GM23338 (cell line): ENCODE results near the gene HTRA1. TPM values are rescaled to one million over a fixed set of nuclear protein-coding genes. Genes with fewer than 3 reads are reported as not detected.

Source experiments
- ATAC-seq: fragments of 200-7000 bp; cut with Tn5 transposase; 3 replicates; pipeline ENCODE4 v1.9.1; 2020
- DNase-seq: peaks from one replicate; pipeline ENCODE4 v3.0.0-alpha.2; 2015; ENCODE audit warnings: low spot score
- H2AFZ ChIP-seq: fragments of 200-600 bp; sonication (generic); 2 replicates; pipeline ENCODE4 v1.8.0; 2016; ENCODE audit warnings: antibody characterized with exemption, mild to moderate bottlenecking, moderate library complexity
- H3F3A ChIP-seq: fragments of 200-600 bp; sonication (generic); replicated peaks from 2 replicates; pipeline ENCODE4 v1.8.0; 2017; ENCODE audit warnings: antibody characterized with exemption, mixed run types, low read depth
- H3K27ac ChIP-seq: fragments of 200-600 bp; sonication (generic); 2 replicates; pipeline ENCODE4 v1.6.1; 2016; ENCODE audit warnings: low read depth
- H3K27me3 ChIP-seq: fragments of 200-600 bp; sonication (generic); 2 replicates; pipeline ENCODE4 v1.8.0; 2016; ENCODE audit warnings: mild to moderate bottlenecking, mixed run types, moderate library complexity; ENCODE audit not compliant: insufficient read depth
- H3K36me3 ChIP-seq: fragments of 200-600 bp; sonication (generic); 2 replicates; pipeline ENCODE4 v1.8.0; 2016; ENCODE audit warnings: mild to moderate bottlenecking; ENCODE audit not compliant: insufficient read depth
- H3K4me1 ChIP-seq: fragments of 200-600 bp; sonication (generic); 2 replicates; pipeline ENCODE4 v1.8.0; 2016; ENCODE audit warnings: mild to moderate bottlenecking, moderate library complexity; ENCODE audit not compliant: insufficient read depth
- H3K4me2 ChIP-seq: fragments of 200-600 bp; sonication (generic); 2 replicates; pipeline ENCODE4 v1.7.1; 2017; ENCODE audit warnings: mixed run types
- H3K4me3 ChIP-seq: fragments of 200-600 bp; sonication (generic); 2 replicates; pipeline ENCODE4 v1.6.1; 2016; ENCODE audit warnings: mixed run types
- H3K79me2 ChIP-seq: fragments of 200-600 bp; sonication (generic); replicated peaks from 2 replicates; pipeline ENCODE4 v1.8.0; 2017; ENCODE audit warnings: mild to moderate bottlenecking; ENCODE audit not compliant: insufficient read depth
- H3K9me2 ChIP-seq: fragments of 200-600 bp; sonication (generic); 2 replicates; pipeline ENCODE4 v1.8.0; 2017; ENCODE audit not compliant: insufficient read depth
- H4K20me1 ChIP-seq: fragments of 200-600 bp; sonication (generic); replicated peaks from 2 replicates; pipeline ENCODE4 v1.8.0; 2017; ENCODE audit warnings: mild to moderate bottlenecking; ENCODE audit not compliant: insufficient read depth
- H3K27ac Mint-ChIP-seq: 2 replicates; pipeline ENCODE4 v1.8.0; 2020; ENCODE audit warnings: inconsistent platforms, mild to moderate bottlenecking, moderate library complexity, mixed read lengths
- H3K27me3 Mint-ChIP-seq: 3 replicates; pipeline ENCODE4 v1.8.0; 2022; ENCODE audit warnings: low read depth, mild to moderate bottlenecking, moderate library complexity, mixed read lengths, inconsistent platforms; ENCODE audit not compliant: insufficient read depth, poor library complexity
- H3K36me3 Mint-ChIP-seq: 3 replicates; pipeline ENCODE4 v1.8.0; 2021; ENCODE audit warnings: low read depth, mild to moderate bottlenecking, inconsistent platforms, moderate library complexity, mixed read lengths
- H3K4me1 Mint-ChIP-seq: 3 replicates; pipeline ENCODE4 v1.8.0; 2020; ENCODE audit warnings: mild to moderate bottlenecking, inconsistent platforms, mixed read lengths
- H3K4me3 Mint-ChIP-seq: 3 replicates; pipeline ENCODE4 v1.8.0; 2021; ENCODE audit warnings: moderate library complexity, mild to moderate bottlenecking, inconsistent platforms, mixed read lengths
- H3K9me3 Mint-ChIP-seq: 3 replicates; pipeline ENCODE4 v1.8.0; 2020; ENCODE audit warnings: moderate library complexity, mild to moderate bottlenecking, inconsistent platforms, mixed read lengths
- CREB1 ChIP-seq: fragments of 250-450 bp; sonication (Bioruptor Pico); IDR thresholded peaks from 2 replicates; pipeline ENCODE4 v1.5.0; 2020; ENCODE audit warnings: low read depth, mild to moderate bottlenecking, moderate library complexity
- CTCF ChIP-seq, 2 experiments: fragments of 200-600 bp in 1 of 2; sonication (generic) in 1 of 2; conservative IDR thresholded peaks; 2 replicates each; pipeline versions ENCODE4 v1.5.1 to v1.6.1; 2016 to 2017; ENCODE audit warnings: antibody characterized with exemption in 2 of 2, low read depth in 2 of 2, mild to moderate bottlenecking in 2 of 2, moderate library complexity in 1 of 2
- EZH2 ChIP-seq: fragments of 200-600 bp; sonication (generic); IDR thresholded peaks from one replicate; pipeline ENCODE4 v1.8.0; 2017; ENCODE audit warnings: antibody characterized with exemption, mild to moderate bottlenecking, low read depth; ENCODE audit not compliant: unreplicated experiment
- EZH2phosphoT487 ChIP-seq: fragments of 200-600 bp; sonication (generic); IDR thresholded peaks from one replicate; pipeline ENCODE4 v1.8.1; 2018; ENCODE audit warnings: antibody characterized with exemption; ENCODE audit not compliant: unreplicated experiment
- JUNB ChIP-seq: IDR thresholded peaks from one replicate; pipeline ENCODE4 v1.6.1; 2016; ENCODE audit warnings: antibody characterized with exemption; ENCODE audit not compliant: unreplicated experiment
- NANOG ChIP-seq: IDR thresholded peaks from 2 replicates; pipeline ENCODE4 v1.6.1; 2016; ENCODE audit warnings: antibody characterized with exemption, borderline replicate concordance
- POLR2AphosphoS5 ChIP-seq: IDR thresholded peaks from 2 replicates; pipeline ENCODE4 v1.6.1; 2016; ENCODE audit warnings: antibody characterized with exemption, low read depth
- REST ChIP-seq: IDR thresholded peaks from one replicate; pipeline ENCODE4 v1.6.1; 2018; ENCODE audit warnings: antibody characterized with exemption; ENCODE audit not compliant: unreplicated experiment
- STAT1 ChIP-seq: IDR thresholded peaks from one replicate; pipeline ENCODE4 v1.6.1; 2016; ENCODE audit warnings: antibody characterized with exemption; ENCODE audit not compliant: unreplicated experiment
- ZNF114 ChIP-seq: fragments of 250-450 bp; sonication (Bioruptor Pico); IDR thresholded peaks from 2 replicates; pipeline ENCODE4 v1.5.0; 2020; ENCODE audit warnings: mild to moderate bottlenecking, moderate library complexity
- ZNF331 ChIP-seq: fragments of 250-450 bp; sonication (Bioruptor Pico); IDR thresholded peaks from 2 replicates; pipeline ENCODE4 v1.5.0; 2020; ENCODE audit warnings: low read depth, mild to moderate bottlenecking, moderate library complexity
- ZNF462 ChIP-seq: fragments of 250-450 bp; sonication (Bioruptor Pico); IDR thresholded peaks from 2 replicates; pipeline ENCODE4 v1.5.0; 2020; ENCODE audit warnings: mild to moderate bottlenecking, moderate library complexity
- polyA plus RNA-seq: library from polyadenylated mRNA; unstranded; fragments of >200 nt; fragmentation: Nextera tagmentation; extraction: Ambion mirVana; gene quantifications from 2 replicates; pipeline ENCODE4 v1.2.1, GENCODE V29; 2016
- total RNA-seq: library from RNA; depleted of rRNA; stranded (reverse); fragments of >200 nt; shearing (Covaris generic); gene quantifications from 2 replicates; pipeline ENCODE4 v1.2.3, GENCODE V29; 2014
- TF ChIP-seq, protein P1 (sequence below): IDR thresholded peaks from 2 replicates; pipeline ENCODE4 v1.6.1; 2016; ENCODE audit warnings: antibody characterized with exemption

Gene HTRA1
- total and polyA plus RNA-seq, 2 experiments from 2014 or later, result 8.1 to 16.1 TPM

DNA sequence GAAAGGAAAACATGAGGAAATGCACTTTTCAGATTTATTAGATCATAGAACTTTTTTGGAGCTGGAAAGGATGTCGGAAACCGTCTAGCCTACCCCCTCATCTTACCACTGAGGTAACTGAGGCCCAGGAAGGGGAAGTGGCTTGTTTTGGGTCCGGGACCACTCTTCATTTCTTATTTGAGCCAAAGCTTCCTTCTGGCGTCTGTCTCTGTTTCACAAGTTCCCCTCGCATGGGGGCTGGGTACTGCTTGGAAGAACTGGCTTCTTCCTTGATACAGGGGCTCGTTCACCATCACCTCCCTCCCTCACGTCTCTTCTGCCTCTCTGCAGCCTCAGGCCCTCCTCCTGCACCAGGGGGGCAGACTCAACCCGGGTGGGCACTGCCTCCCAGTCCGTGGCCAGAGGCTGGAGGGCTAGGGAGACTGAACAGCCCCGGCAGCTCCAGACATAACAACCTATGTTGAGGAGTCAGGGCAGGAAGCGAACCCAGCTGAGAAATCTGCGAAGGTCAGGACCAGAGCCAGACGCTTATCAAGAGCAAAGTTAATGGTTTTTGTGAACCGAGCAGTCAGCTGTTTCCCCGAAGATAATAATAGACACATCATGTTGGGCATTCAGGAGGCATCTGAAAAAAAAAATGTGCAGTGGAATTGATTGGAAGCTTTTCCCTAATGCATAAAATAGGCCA lies 12.9 kb downstream of the HTRA1 start:
- H4K20me1 ChIP-seq, result no peaks in the 10 kb centered on the region; the same call in 1 of the 2 replicates
- no peaks in the 10 kb centered on the region for H3K79me2 ChIP-seq
- no peaks in the 10 kb centered on the region for H3K9me2 ChIP-seq
- DNase-seq (no peak), ATAC-seq (no peak)
- no peak overlapping the region for H2AFZ ChIP-seq
- H3K27me3 Mint-ChIP-seq, result peaks cover 4% of the 10 kb centered on the region
- H3F3A ChIP-seq, result 0 out of 2 replicates have a peak, but pooled peaks cover 4% of the 10 kb centered on the region
- TF ChIP-seq STAT1 (no peak), POLR2AphosphoS5 (no peak), JUNB (no peak), ZNF331 (CRISPR knock-in tag) (no peak), NANOG (no peak), CTCF (conservative IDR thresholded peaks at IDR 0.05; ENCODE audit: low read depth in 2 of 2) (no peak), ZNF462 (CRISPR knock-in tag) (no peak), EZH2 (no peak), REST (no peak), EZH2phosphoT487 (no peak), ZNF114 (no peak), CREB1 (CRISPR knock-in tag) (no peak)
- TF ChIP-seq, protein P1, sequence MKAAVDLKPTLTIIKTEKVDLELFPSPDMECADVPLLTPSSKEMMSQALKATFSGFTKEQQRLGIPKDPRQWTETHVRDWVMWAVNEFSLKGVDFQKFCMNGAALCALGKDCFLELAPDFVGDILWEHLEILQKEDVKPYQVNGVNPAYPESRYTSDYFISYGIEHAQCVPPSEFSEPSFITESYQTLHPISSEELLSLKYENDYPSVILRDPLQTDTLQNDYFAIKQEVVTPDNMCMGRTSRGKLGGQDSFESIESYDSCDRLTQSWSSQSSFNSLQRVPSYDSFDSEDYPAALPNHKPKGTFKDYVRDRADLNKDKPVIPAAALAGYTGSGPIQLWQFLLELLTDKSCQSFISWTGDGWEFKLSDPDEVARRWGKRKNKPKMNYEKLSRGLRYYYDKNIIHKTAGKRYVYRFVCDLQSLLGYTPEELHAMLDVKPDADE, result no peak
- no peaks in the 10 kb centered on the region; the same call in 2 of the 3 replicates for H3K9me3 Mint-ChIP-seq
- H3K4me1 ChIP-seq, result peaks cover 46% of the 10 kb centered on the region
- H3K4me2 ChIP-seq, result peak overlapping the region; percentile 65; the same call in 1 of the 2 replicates
- H3K36me3 ChIP-seq, result no peaks in the 10 kb centered on the region
- no peaks in the 10 kb centered on the region for H3K36me3 Mint-ChIP-seq
- no peak overlapping the region; the same call in 2 of the 3 replicates for H3K4me3 Mint-ChIP-seq
- H3K27me3 ChIP-seq, result no peaks in the 10 kb centered on the region
- no peak overlapping the region for H3K27ac ChIP-seq
- H3K27ac Mint-ChIP-seq, result peak overlapping the region; percentile 39; the same call in 1 of the 2 replicates
- no peak overlapping the region for H3K4me3 ChIP-seq
- peaks cover 49% of the 10 kb centered on the region for H3K4me1 Mint-ChIP-seq
